ENCODE measurements around the gene GATD1. TPM values are rescaled to one million over a fixed set of nuclear protein-coding genes. Genes with fewer than 3 reads are reported as not detected.

Gene GATD1
- total RNA-seq, 1 donor from 2014 or later = 63.3 TPM

DNA sequence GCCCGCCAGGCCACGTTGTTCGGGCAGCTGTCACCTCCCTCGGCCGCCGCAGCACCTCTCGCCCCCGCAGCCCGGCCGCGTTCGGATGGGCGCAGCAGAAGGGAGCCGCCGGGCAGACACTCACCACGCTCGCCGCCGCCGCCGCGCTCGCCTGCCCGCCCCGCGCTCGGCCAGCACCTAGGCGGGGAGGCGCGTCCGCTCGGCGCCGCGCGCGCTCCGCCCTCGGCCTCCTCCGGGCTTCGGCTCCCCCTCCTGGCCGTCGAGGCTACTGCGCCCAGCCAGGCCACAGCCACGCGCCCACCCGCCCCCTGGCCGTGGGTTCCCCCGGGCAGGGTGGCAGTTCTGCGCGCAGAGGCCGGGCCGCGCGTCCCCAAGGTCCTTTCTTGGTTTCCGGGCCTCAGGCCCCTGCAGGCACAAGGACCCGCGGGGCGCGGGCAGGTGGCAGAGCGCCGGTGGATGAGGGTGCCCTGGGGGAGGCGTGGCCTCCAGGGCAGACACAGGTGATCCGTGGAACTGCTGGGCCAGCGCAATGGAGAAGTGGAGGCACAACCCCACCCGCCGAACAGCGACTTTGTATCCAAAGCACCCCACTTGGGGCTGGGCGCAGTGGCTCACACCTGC lies 20.9 kb upstream of the GATD1 start, which contains the start of gene SLC25A22:
Gene SLC25A22 (minus strand): TSS at position 189 of the 621 bp plus-strand sequence. CDS start 3,275 bp downstream, outside the sequence.
- Mint-ChIP-seq H3K4me1 (peaks cover 22% of the 10 kb centered on the region), H3K27me3 (no peaks in the 10 kb centered on the region), H3K4me3 (peak within 1 kb of the TSS; percentile 93), H3K27ac (peak within 1 kb of the TSS; percentile 86), H3K36me3 (ENCODE audit: low read depth) (peaks cover 13% of the 10 kb centered on the region), H3K9me3 (no peaks in the 10 kb centered on the region)
- ATAC-seq (ENCODE audit: low read depth) (peak; percentile 77), DNase-seq (peak; percentile 95)
- ChIA-PET POLR2A (interaction anchor here (1.0 to 3.8 kb wide), 5 partner anchors 11 to 49 kb away, joined by 3 to 37 read pairs (median 7); partner anchors contain the start of genes RPLP2 and TSPAN4), CTCF (no interaction called here)
- TF ChIP-seq, protein P1, sequence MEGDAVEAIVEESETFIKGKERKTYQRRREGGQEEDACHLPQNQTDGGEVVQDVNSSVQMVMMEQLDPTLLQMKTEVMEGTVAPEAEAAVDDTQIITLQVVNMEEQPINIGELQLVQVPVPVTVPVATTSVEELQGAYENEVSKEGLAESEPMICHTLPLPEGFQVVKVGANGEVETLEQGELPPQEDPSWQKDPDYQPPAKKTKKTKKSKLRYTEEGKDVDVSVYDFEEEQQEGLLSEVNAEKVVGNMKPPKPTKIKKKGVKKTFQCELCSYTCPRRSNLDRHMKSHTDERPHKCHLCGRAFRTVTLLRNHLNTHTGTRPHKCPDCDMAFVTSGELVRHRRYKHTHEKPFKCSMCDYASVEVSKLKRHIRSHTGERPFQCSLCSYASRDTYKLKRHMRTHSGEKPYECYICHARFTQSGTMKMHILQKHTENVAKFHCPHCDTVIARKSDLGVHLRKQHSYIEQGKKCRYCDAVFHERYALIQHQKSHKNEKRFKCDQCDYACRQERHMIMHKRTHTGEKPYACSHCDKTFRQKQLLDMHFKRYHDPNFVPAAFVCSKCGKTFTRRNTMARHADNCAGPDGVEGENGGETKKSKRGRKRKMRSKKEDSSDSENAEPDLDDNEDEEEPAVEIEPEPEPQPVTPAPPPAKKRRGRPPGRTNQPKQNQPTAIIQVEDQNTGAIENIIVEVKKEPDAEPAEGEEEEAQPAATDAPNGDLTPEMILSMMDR (IDR thresholded peaks at IDR 0.05) = peak; percentile 21
- intact Hi-C loops (cut with micrococcal nuclease) = loop anchor here (1.0 to 5.0 kb wide), 5 partner anchors 21 to 724 kb away; partner anchors contain the start of gene CD151

DNA sequence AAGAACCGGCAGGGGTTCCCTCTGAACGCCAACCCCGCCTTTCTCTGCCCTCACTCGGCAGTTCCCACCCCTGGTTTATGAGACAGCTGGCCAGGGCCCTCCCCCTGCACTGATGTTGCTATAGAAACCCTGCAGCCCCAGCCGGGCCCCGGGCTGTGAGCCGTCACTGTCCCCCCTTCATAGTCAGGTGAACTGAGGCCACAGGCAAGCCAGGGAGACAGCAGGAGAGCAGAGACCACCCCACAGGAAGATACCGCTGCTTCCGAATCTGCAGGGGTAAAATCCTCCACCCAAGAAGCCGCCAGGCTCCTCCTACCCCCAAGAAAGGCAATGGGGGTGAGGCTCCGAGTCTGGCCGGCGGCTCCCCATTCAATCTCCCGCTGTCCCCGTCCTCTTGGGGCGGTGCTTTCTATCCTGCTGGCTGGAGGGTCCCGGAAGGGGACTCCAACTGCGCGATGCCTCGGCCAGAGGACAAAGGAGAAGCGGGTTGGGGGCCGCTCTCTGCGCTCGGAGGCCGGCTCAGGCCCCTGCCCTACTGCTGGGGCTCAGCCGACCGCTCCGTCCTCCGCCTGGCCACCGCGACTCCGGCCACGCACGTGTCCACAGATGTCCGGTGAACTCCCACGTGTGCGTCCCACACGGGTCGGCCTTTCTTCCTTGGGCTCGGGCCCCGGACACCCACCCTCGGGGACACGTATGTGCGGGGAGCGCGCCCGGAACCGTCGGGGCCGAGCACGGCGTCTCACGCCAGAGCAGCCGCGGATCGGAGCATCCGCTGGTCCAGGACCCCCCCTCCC lies 20.2 kb upstream of the GATD1 start:
- TF ChIP-seq, protein P1 (IDR thresholded peaks at IDR 0.05) = no peak
- ATAC-seq (ENCODE audit: low read depth) = peak; percentile 46
- H3K36me3 Mint-ChIP-seq (ENCODE audit: low read depth) = peaks cover 16% of the 10 kb centered on the region

DNA sequence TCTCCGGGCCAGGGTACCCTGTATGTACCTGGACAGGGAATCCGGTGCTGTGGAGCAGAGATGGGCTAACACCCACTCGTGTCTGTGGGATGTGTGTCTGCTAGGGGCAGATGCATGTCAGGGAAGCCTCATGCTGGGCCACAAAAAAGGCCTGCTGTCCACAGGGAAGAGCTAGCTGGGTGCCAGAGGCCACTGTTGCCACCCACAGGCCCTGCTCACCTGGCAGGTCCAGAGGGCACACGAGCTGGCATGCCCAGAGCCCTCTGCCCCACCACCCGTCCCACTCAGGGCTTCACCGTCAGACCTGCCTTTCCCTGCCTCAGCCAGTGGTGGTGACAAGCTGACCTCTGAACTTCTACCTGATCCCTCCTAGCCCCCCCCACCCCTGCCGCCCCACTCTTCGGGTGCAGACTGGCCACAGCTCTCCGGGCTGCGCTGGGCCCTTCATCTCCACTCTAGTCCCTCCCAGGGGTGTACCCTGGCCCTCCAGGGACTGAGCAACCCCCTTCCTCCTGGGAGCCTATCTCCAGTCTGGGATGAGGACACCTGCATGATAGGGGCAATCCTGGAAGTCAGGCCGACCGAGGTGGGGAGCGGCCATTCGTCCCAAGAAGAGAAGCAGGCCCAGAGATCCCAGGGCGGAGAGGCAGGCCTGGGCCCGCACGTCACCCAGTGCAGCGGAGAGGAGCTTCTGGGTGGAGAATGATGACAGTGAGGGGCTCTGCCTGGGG lies 19.4 kb upstream of the GATD1 start:
- DNase-seq = no peak

More for the DNA sequence above, 20.2 kb upstream of the GATD1 start:
- Mint-ChIP-seq H3K4me1 (peaks cover 22% of the 10 kb centered on the region), H3K9me3 (no peaks in the 10 kb centered on the region), H3K27ac (peak overlapping the region; percentile 86), H3K4me3 (peak overlapping the region; percentile 93), H3K27me3 (no peaks in the 10 kb centered on the region)
- CTCF ChIA-PET = no interaction called here
- peak; percentile 60 for DNase-seq
- intact Hi-C loops (cut with micrococcal nuclease) = loop anchor here (1.0 to 5.0 kb wide), 12 partner anchors 8 to 725 kb away; partner anchors contain the start of genes CD151, DEAF1, LRRC56 and PIDD1
- POLR2A ChIA-PET = interaction anchor here (0.6 to 3.8 kb wide), 11 partner anchors 12 to 291 kb away, joined by 3 to 37 read pairs (median 5); partner anchors contain the start of genes GATD1, LRRC56, PNPLA2 and RNH1

More for the DNA sequence above, 19.4 kb upstream of the GATD1 start:
- TF ChIP-seq, protein P1 (IDR thresholded peaks at IDR 0.05) = no peak
- H3K4me1 Mint-ChIP-seq = peaks cover 22% of the 10 kb centered on the region
- intact Hi-C loops (cut with micrococcal nuclease) = loop anchor here (1.0 to 5.0 kb wide), 12 partner anchors 9 to 726 kb away; partner anchors contain the start of genes CD151, DEAF1, GATD1 and LMNTD2
- H3K9me3 Mint-ChIP-seq = no peaks in the 10 kb centered on the region
- H3K36me3 Mint-ChIP-seq (ENCODE audit: low read depth) = peaks cover 20% of the 10 kb centered on the region
- peak overlapping the region; percentile 93 for H3K4me3 Mint-ChIP-seq
- H3K27ac Mint-ChIP-seq = peak overlapping the region; percentile 86
- ATAC-seq (ENCODE audit: low read depth) = no peak
- no peaks in the 10 kb centered on the region for H3K27me3 Mint-ChIP-seq
- CTCF ChIA-PET = interaction anchor here (1.1 kb wide), 1 partner anchor 13 kb away, joined by 3 read pairs; no protein-coding TSS in a partner anchor
- POLR2A ChIA-PET = interaction anchor here (0.6 to 3.8 kb wide), 13 partner anchors 12 to 290 kb away, joined by 3 to 37 read pairs (median 4); partner anchors contain the start of genes GATD1, LRRC56, PHRF1 and PNPLA2

All from activated B cell treated with CpG ODN at 0.5 μM for 24 hours (primary cell).